Stimulated activated CD8-positive, alpha-beta memory T cell treated with anti-CD3 and anti-CD28 coated beads, Interleukin-2, amount 100 ng/mL, for 48 hours (primary cell): ENCODE measurements around the gene NT5C3B.
"Not testable (repeated sequence)": the region's sequence is repeated elsewhere in the genome, so short reads cannot be mapped to it uniquely, and the experiment has no call there.

Experiments used
- DNase-seq, 2 donors: peaks; one replicate each; pipeline ENCODE4 v3.0.0-alpha.2; 2020; ENCODE audit warnings: low read depth in 2 of 2

NT5C3B gene

GRCh38 chr17:41835800-41836549 is at the start of gene NT5C3B:
Gene NT5C3B (minus strand): TSS chr17:41836232. CDS start chr17:41836193, 39 bp downstream.
- peak; percentile 39 to 49 for DNase-seq

- no peak for DNase-seq
Measured at GRCh38 chr17:41885733-41886132, 49.7 kb upstream of the NT5C3B start.

GRCh38 chr17:41882756-41883155 is 46.7 kb upstream of the NT5C3B start:
- no peak for DNase-seq

GRCh38 chr17:41880130-41880529 is 44.1 kb upstream of the NT5C3B start:
- no peak for DNase-seq

GRCh38 chr17:41874293-41874670 is 38.2 kb upstream of the NT5C3B start:
- DNase-seq: not testable (repeated sequence)

- no peak for DNase-seq
Measured at GRCh38 chr17:41873559-41874292, 37.7 kb upstream of the NT5C3B start.

GRCh38 chr17:41871789-41872188 is 35.8 kb upstream of the NT5C3B start:
- no peak for DNase-seq

GRCh38 chr17:41870627-41871026 is 34.6 kb upstream of the NT5C3B start:
- DNase-seq: no peak

GRCh38 chr17:41870097-41870496 is 34.1 kb upstream of the NT5C3B start:
- DNase-seq: no peak

GRCh38 chr17:41869426-41869825 is 33.4 kb upstream of the NT5C3B start:
- no peak for DNase-seq

- no peak for DNase-seq
Measured at GRCh38 chr17:41868568-41868967, 32.5 kb upstream of the NT5C3B start.

GRCh38 chr17:41865596-41865893 is 29.5 kb upstream of the NT5C3B start:
- no peak for DNase-seq

- peak; percentile 76 to 85 for DNase-seq
Measured at GRCh38 chr17:41864836-41865595, 29.0 kb upstream of the NT5C3B start, which contains the start of gene KLHL11. Gene KLHL11 (minus strand): TSS chr17:41865423. CDS start chr17:41865370, 53 bp downstream.

- no peak for DNase-seq
Measured at GRCh38 chr17:41864498-41864835, 28.4 kb upstream of the NT5C3B start.

- peak; percentile 19 to 24 for DNase-seq
Measured at GRCh38 chr17:41863074-41863848, 27.2 kb upstream of the NT5C3B start.

- no peak for DNase-seq
Measured at GRCh38 chr17:41860254-41860931, 24.4 kb upstream of the NT5C3B start.

GRCh38 chr17:41851382-41851781 is 15.3 kb upstream of the NT5C3B start:
- DNase-seq: not testable (repeated sequence)

GRCh38 chr17:41849251-41849990 is 13.4 kb upstream of the NT5C3B start:
- DNase-seq: no peak

- DNase-seq: no peak
Measured at GRCh38 chr17:41848788-41849187, 12.8 kb upstream of the NT5C3B start.

- DNase-seq: no peak
Measured at GRCh38 chr17:41844971-41845370, 8.9 kb upstream of the NT5C3B start.

- not testable (repeated sequence) for DNase-seq
Measured at GRCh38 chr17:41840781-41841180, 4.7 kb upstream of the NT5C3B start.
